Measurements from ENCODE around the gene DROSHA. TPM values are rescaled to one million over a fixed set of nuclear protein-coding genes. Genes with fewer than 3 reads are reported as not detected.
"Not testable (repeated sequence)": the region's sequence is repeated elsewhere in the genome, so short reads cannot be mapped to it uniquely, and the experiment has no call there.

The DROSHA gene, protein sequence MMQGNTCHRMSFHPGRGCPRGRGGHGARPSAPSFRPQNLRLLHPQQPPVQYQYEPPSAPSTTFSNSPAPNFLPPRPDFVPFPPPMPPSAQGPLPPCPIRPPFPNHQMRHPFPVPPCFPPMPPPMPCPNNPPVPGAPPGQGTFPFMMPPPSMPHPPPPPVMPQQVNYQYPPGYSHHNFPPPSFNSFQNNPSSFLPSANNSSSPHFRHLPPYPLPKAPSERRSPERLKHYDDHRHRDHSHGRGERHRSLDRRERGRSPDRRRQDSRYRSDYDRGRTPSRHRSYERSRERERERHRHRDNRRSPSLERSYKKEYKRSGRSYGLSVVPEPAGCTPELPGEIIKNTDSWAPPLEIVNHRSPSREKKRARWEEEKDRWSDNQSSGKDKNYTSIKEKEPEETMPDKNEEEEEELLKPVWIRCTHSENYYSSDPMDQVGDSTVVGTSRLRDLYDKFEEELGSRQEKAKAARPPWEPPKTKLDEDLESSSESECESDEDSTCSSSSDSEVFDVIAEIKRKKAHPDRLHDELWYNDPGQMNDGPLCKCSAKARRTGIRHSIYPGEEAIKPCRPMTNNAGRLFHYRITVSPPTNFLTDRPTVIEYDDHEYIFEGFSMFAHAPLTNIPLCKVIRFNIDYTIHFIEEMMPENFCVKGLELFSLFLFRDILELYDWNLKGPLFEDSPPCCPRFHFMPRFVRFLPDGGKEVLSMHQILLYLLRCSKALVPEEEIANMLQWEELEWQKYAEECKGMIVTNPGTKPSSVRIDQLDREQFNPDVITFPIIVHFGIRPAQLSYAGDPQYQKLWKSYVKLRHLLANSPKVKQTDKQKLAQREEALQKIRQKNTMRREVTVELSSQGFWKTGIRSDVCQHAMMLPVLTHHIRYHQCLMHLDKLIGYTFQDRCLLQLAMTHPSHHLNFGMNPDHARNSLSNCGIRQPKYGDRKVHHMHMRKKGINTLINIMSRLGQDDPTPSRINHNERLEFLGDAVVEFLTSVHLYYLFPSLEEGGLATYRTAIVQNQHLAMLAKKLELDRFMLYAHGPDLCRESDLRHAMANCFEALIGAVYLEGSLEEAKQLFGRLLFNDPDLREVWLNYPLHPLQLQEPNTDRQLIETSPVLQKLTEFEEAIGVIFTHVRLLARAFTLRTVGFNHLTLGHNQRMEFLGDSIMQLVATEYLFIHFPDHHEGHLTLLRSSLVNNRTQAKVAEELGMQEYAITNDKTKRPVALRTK (N-terminal part only)
- 62.6 TPM for polyA plus RNA-seq (2013, experiment 1 of 2; ENCODE audit: insufficient read length)
- polyA plus RNA-seq (2013, experiment 2 of 2; ENCODE audit: insufficient read length): 62.0 TPM

DNA sequence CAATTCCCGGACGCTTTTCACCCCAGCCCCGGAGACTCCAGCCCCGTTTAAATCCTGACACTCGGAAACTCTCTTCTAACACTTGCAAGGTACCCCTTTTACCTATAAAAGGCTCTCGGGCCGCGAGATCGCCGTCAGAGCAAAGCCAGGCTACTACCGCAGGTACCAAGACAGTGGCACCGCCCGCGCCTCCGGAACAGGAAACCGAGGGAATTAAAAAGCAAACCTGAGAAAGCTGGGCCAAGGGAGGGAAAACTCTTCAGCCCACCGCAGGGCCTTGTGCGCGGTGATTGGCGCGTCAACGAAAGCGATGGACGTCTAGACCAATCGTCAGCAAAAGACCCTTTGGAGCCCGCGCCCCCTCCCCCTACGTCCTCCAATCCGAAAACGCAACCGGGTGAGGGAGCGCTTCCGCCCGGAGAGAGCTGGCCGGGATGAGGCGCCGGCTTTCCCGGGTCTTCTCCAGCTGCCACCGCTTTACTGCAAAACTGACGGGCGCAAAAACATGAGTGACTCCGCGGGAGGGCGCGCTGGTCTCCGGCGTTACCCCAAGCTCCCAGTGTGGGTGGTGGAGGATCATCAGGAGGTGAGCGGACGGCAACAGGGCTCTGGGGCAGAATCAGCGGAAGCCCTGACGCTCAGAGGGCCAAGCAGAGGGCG is at the start of gene DROSHA, which contains the start of gene C5orf22:
DROSHA (minus strand) TSS at position 206 of the 660 bp plus-strand sequence. CDS start 3,034 bp downstream, outside the sequence.
C5orf22 (plus strand) TSS at position 414 of the 660 bp plus-strand sequence; CDS start at position 506, 92 bp downstream.
- peak; percentile 96 for DNase-seq

DNA sequence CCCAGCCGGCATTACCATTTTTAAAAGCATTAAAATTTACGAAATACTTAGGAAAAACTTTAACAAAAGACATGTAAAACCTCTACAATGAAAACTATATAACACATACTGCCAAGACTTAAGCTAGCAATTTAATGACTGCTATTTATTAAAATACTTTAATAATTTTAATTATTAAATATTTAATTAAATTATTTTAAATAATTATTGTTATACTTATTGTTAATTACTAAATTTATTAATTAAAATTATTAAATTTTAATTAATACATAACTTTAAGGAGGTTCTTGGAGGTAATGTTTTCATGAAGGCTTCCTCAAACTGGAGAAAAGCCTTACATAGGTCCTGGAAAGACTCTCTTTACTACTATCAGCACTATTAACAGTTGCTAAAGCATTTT is 47.7 kb upstream of the DROSHA start:
- DNase-seq: no peak

DNA sequence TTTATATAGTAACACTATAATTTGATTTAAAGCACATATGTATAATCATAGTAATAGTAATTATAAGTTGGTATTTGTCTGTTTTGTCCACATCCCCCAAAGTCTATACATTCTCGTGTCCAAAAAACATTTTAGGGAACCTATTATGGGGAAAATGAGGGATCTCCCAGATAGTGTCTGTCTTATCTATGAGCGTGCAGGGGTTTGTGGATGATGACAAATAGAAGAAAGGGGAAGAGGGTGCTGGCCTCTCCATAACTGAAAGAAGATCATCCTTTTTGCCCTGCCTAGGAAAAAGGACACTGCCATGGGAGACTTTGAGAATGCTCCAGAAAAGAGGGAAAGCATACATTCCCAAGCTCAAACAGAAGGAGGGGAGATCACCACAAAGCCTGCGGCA is 45.5 kb upstream of the DROSHA start:
- no peak for DNase-seq

DNA sequence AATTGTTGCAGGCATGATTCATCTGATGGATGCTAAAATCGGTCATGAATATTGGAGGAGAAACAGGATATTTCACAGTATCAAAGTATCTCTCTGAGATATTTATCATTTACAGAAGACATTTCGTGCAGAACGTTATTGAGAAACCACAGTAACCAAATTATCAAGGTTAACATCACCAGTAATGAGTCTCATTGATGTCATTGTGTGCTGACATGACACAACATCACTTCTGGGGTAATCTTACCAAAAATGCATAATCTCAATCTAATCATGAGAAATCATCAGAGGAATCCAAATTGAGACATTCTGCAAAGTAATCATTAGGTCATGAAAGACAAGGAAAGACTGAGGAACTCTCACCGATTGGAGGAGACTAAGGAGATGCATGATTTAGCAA is 42.9 kb upstream of the DROSHA start:
- DNase-seq: no peak

DNA sequence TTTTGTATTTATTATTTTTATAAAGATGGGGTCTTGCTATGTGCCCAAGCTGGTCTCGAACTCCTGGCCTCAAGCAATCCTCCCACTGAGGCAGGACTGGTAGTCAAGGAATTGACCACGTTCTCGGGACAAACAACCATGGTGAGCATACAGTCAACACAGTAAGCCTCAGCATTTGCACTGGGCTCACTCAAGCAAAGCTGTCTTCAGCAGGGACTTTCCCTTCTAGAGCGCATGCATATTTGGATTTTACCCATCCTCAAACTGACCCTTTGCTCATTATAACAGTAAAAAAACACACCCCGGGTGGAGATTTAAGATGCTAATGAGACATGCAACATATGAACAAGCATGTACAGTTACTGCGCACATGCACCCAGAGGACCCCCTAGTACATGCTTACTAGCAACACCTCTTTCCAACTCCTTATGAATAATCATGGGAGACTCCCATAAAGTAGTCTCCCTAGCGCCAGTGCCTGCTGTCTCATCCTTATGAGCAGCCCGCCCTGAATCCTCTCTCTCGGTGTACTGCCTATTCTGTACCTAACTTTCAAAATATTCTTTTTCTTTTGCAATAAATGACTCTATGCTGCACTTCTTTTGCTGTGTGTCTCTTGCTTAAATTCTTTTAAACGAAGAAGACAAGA is 41.7 kb upstream of the DROSHA start:
- no peak for DNase-seq

DNA sequence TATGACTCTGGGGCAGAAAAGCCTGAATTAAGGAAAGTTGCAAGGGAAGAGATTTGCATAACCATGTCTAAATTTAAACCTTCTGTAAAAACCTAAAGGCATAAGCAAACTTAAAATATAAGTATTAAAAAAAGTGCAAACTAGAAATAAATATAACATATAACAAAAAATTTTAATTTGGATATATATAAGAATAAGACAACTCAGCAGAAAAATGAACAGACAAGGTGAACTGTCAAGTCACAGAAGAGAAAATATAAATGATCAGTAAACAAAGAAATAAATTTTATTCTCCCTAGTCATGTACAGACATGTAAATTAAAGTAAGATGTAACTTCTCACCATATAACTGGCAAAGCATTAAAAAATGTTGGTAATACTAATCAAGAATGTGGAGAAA is 37.2 kb upstream of the DROSHA start:
- peak; percentile 30 for DNase-seq

DNA sequence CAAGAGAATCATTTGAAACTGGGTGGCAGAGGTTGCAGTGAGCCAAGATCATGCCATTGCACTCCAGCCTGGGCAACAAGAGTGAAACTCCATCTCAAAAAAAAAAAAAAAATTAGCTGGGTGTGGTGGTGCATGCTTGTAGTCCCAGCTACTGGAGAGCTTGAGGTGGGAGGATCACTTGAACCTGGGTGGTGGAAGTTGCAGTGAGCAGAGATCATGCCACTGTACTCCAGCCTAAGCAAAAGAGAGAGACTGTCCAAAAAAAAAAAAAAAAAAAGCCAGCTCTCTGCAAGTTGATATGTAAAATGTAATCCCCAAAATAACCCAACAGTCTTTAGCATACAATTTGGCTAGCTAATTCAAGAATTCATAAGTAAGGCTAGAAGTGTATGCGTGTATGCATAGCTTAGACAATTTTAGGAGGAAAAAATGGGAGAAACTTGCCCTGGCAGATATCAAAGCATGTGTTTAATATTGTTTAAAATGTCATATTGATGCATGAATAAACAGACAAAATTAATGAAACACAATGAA is 36.5 kb upstream of the DROSHA start:
- no peak for DNase-seq

DNA sequence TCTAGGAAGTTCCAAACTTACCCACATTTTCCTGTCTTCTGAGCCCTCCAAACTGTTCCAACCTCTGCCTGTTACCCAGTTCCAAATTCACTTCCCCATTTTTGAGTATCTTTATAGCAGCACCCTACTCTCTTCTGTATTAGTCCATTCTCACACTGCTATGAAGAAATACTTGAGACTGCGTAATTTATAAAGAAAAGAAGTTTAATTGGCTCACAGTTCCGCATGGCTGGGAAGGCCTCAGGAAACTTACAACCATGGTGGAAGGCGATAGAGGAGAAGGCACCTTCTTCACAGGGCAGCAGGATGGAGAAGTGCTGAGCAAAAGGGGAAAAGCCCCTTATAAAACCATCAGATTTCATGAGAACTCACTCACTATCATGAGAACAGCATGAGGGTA is 34.5 kb upstream of the DROSHA start:
- not testable (repeated sequence) for DNase-seq

DNA sequence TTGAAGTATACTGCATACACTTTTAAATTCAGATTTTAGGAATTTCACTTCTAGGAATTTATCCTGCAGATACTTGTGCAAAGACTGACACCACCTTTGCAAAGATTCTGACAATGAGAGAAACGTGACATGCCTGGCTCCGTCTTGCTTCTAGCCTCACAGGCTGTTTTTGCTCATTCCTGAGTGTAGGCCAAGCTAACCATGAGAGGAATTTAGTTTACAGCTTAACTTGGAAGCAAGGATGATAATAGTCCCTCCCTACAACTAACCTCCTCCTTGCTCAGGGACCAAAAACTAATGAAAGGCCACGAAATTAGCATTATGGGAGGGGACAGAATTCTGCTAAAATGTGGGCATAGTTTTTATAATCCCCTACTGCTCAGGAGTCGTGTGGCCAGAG is 31.3 kb upstream of the DROSHA start:
- no peak for DNase-seq

DNA sequence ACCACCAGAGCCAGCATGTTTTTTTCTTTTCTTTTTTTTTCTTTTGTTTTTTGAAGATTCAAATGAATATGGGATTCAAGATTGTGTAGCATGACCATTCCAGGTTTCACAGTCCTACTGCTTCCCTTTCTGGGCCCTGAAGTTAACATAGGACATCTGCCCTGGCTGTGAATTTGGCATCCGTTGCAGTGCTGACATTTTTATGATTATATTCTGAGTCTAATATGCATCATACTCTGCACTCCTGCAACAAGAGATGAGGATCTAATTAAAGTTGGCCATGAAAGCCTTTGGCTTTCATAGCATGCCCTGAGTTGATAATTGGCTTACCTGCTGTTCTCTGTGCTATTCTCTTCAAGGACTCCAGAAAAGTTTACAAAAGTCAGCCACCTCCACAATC is 30.1 kb upstream of the DROSHA start:
- DNase-seq: peak; percentile 31

DNA sequence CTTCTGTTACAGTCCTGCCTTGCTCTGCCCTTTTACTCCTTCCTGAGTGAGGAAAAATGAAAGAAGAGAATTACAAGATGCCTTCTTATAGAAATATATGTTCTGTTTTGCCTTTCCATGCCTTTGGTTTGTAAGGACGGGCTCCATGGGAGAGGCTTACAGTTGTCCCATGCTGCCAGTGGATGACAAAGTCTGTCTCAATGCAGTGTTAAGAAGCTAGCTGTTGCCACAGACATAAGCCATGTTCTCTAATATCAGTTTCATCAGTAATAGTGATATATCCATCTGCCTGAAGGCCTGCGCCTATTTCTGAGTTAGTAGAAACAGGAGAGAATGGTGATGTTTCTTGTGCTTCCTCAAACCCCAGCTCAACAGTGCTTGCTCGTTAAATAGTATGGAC is 28.0 kb upstream of the DROSHA start:
- DNase-seq: no peak

DNA sequence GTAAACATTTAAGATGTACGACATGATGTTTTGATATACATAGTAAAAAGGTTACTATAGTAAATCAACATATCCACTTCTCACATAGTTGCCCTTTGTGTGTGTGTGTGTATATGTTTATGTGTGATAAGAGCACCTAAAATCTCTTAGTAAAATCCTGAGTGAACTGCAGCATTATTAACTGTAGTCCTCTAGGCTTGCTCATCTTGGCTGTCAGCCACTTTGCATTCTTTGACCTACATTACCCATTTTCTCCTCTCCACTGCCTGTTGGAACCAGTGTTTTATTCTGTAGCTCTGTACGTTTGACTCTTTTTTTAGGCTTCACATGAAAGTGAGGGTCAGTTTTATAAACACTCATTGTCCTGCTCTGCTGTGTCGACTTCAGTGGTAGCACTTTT is 24.6 kb upstream of the DROSHA start:
- DNase-seq: peak; percentile 44

DNA sequence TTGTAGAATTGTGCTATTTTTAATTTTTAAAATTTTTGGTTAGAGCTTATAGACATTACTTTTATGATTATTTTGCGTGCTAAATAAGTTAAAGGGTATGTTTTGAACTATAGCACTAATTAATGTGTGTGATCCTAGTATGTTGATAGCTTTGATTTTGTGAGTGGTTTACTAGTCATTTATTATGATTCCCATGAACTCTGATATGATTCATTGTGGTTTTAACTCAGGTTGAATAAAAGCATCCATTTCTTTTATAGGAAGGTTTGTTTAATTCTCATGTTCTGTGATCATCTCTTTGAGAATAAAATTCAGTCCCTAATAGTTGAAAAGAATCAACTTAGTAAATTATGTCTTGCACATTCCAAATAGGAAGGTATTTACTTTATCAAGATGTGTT is 22.7 kb upstream of the DROSHA start:
- no peak for DNase-seq

DNA sequence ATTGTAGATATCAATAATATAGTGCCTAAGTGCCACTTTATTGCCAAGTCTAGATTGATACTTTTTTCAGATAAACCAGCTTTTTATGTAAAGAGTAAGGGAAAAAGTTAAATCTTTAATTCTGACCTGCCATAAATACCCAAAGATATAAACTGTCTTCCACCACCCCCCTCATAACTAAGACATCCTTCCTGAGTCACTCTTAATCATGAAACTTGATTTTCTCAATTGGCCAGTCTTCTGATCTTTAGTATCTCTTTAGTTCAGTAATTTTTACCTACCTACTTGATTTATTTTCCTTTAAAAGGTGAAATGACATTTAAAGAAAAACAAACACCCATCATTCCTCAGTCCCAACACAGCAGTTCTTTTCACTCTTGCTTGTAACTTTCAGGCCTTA is 22.0 kb upstream of the DROSHA start:
- no peak for DNase-seq

DNA sequence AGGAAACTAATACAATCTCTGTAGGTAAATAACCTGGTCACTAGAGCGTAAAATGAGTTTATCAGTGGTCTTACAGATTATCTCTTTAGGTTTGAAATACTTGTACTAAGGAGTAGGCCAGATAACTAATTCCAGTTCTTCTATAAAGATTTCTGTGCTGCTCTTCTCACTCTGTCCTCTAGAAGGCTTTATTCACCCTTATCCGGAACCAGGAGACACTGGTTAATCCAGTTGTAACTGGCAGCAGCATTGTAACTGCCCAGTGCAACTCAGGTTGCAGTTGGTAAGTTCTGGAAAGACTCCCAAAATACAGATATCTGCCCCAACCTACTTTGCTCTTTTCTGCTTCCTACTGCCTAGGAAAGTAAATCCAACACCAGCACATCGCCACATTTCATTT is 20.0 kb upstream of the DROSHA start:
- no peak for DNase-seq

DNA sequence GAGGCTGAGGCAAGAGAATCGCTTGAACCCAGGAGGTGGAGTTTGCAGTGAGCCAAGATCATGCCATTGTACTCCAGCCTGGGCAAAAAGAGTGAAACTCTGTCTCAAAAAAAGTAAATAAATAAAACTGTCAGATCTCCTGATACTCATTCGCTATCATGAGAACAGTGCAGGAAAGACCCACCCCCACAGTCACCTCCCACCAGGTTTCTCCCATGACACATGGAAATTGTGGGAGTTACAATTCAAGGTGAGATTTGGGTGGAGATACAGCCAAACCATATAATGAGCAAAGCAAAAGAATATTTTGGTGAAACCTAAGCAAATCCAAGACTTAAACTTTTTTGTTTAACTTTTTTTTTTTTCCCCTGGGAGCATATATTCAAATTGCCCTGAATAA is 17.2 kb upstream of the DROSHA start:
- not testable (repeated sequence) for DNase-seq

DNA sequence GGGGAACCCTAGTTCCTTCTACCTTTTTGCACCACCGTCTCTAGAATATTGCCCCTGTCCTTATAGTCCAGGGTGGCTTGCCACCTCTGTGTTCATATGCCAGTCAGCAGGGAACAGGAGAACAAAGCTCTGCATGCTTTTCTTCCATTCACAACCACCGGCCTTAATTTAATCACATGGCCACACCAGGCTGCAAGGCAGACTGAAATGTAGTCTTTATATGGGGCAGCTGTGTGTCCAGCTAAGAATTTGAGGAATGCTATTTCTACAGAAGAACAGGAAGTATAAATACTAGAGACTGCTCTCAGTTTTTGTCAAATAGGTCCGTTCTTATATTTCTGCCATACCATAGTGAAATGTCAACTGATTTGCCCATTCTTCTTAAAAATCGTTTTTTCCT is 6.0 kb upstream of the DROSHA start:
- peak; percentile 35 for DNase-seq

DNA sequence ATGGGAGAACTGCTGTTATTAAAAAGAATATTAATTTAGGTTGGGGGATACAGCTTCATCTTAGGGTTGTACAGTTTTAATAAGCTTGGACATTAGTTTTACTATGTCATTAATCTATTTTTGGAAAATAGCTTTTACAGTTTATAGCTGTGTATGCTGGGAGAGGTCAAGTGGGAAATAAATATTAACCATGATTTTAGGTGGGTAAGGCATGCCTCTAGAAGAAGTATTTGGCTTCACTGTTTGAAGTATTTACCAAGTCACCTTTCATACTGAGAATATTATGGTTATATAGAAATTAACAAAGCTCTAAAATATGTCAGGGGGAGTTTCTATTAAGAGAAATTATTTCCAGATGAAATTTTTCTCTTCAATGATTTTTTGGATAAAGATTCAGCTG is 5.5 kb upstream of the DROSHA start:
- DNase-seq: no peak

DNA sequence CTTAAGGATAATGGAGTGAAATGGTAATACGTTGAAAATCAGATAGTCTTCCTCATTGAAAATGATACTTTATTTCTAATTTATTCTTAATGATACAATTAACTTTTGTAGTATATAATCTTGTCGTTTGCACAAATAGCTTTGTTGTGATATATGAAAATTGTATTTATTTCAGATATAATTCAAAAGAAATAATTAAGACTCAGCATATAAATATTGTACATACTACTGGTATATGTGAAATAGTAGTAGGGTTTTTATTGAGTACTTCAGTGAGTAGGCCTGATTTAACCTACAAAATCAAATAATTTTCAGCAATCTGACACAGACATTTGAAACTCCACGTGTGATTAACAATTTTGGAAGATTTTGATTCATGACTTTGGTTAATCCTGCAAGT is 5.0 kb upstream of the DROSHA start:
- no peak for DNase-seq

DNA sequence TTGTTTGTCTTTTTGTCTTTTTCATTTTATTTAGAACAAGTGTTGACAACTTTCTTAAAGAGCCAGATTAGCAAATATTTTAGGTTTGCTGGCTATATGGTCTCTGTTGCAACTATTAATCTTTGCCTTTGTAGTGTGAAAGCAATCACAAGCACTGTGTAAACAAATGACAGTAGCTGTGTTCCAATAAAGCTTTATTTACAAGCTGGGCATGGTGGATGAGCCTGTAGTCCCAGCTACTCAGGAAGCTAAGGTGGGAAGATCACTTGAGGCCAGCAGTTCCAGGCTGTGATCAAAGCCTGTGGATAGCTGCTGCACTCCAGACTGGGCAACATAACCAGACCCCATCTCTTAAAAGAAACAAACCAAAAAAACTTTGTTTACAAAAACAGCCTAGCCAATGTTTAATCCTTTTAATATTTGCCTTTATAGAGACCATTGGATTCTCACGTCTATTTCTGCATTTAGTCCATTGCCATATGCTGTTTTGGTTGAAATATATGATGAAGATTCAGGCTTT is 2.7 kb upstream of the DROSHA start:
- no peak for DNase-seq

DNA sequence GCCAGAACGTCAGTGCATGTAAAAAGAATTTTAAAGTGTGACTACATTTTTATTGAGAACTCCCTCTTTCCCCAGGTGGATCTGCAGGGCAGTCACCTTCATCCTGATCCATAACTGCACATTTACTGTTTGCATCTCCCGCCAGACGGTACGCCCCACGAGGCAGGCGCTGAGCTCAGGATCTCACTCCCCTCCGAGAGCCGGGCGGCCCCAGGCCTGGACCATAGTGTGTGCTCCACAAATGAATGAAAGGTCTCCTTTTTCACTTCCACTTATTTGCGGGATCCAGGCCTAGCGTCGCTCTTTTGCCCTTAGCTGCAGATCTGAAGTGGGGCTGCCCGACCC is 378 bp downstream of the DROSHA start:
- DNase-seq: peak; percentile 5

All from fibroblast of skin of abdomen (primary cell).